HepG2 (cell line): ENCODE data around the gene MIDN. TPM values are rescaled to one million over a fixed set of nuclear protein-coding genes. Genes with fewer than 3 reads are reported as not detected.

Source experiments
- ATAC-seq: fragments of 200-7000 bp; cut with Tn5 transposase; 3 replicates; pipeline ENCODE4 v1.9.1; 2020; ENCODE audit warnings: mild to moderate bottlenecking, moderate library complexity
- BruUV-seq: library from RNA; stranded (reverse); fragments of 400-500 nt; replicated peaks from 2 replicates; lab custom pipeline; 2021; lab: Mats Ljungman, UMichigan
- CTCF ChIA-PET: fragments of 300-600 bp; formaldehyde crosslinking; extraction: SDS; loops from one replicate; lab custom pipeline; 2021; ENCODE audit warnings: low total read pairs, inconsistent platforms, low intra/inter-chr PET ratio; lab: Yijun Ruan, JAX
- POLR2A ChIA-PET: fragments of 350-600 bp; sonication (Branson Sonifier 250); formaldehyde crosslinking; loops from one replicate; lab custom pipeline; 2020; ENCODE audit warnings: antibody characterized with exemption, inconsistent platforms; lab: Yijun Ruan, JAX
- DNase-seq: peaks from one replicate; pipeline ENCODE4 v3.0.0-alpha.2; 2015; ENCODE audit warnings: low spot score
- FAIRE-seq: peaks from 3 replicates; lab custom pipeline; 2011; peaks lifted over from hg19 to GRCh38; lab: Jason Lieb, UNC
- H2AFZ ChIP-seq: one replicate; pipeline ENCODE4 v1.6.1; 2011; ENCODE audit warnings: low read length, inconsistent platforms
- H3K27ac ChIP-seq: fragments of 300-600 bp; 3 replicates; pipeline ENCODE4 v1.8.0; 2011; ENCODE audit warnings: mixed run types, mild to moderate bottlenecking, mixed read lengths, low read length, inconsistent platforms; ENCODE audit not compliant: insufficient read depth; ENCODE audit errors: extremely low read length
- H3K27me3 ChIP-seq, 2 experiments: fragments of 200-600 bp in 1 of 2; 2 replicates in 1 of 2; 3 replicates in 1 of 2; pipeline versions ENCODE4 v1.6.0 to v1.8.0; 2011; ENCODE audit warnings: low read length in 2 of 2, mild to moderate bottlenecking in 2 of 2, moderate library complexity in 2 of 2, inconsistent platforms in 1 of 2; ENCODE audit not compliant: insufficient read depth in 2 of 2, control insufficient read depth in 1 of 2
- H3K36me3 ChIP-seq, 2 experiments: fragments of 200-600 bp in 1 of 2; replicated peaks in 1 of 2; 2 replicates in 1 of 2; 3 replicates in 1 of 2; pipeline versions ENCODE4 v1.5.1 to v1.8.0; 2011; ENCODE audit warnings: low read length in 2 of 2, inconsistent platforms in 1 of 2; ENCODE audit not compliant: insufficient read depth in 2 of 2, control insufficient read depth in 1 of 2
- H3K4me1 ChIP-seq: 2 replicates; pipeline ENCODE4 v1.5.1; 2012; ENCODE audit warnings: low read length, inconsistent platforms; ENCODE audit not compliant: insufficient read depth
- H3K4me2 ChIP-seq: 2 replicates; pipeline ENCODE4 v1.6.0; 2011; ENCODE audit warnings: low read depth, low read length, inconsistent platforms
- H3K4me3 ChIP-seq, 3 experiments: fragments of 200-600 bp in 1 of 3; sonication (generic), shearing (Covaris generic) in 1 of 3; replicated peaks in 1 of 3; 2 replicates each; pipeline ENCODE4 v1.5.1; 2011 to 2016; ENCODE audit warnings: low read length in 3 of 3, inconsistent platforms in 2 of 3, low read depth in 2 of 3, mild to moderate bottlenecking in 2 of 3, control low read depth in 1 of 3, mixed read lengths in 1 of 3; ENCODE audit not compliant: insufficient read depth in 1 of 3
- H3K79me2 ChIP-seq: one replicate; pipeline ENCODE4 v1.6.1; 2011; ENCODE audit warnings: low read length, inconsistent platforms; ENCODE audit not compliant: insufficient read depth
- H3K9ac ChIP-seq: 2 replicates; pipeline ENCODE4 v1.6.0; 2011; ENCODE audit warnings: mild to moderate bottlenecking, low read depth, low read length, inconsistent platforms; ENCODE audit not compliant: insufficient read depth
- H3K9me3 ChIP-seq: 2 replicates; pipeline ENCODE4 v1.5.1; 2012; ENCODE audit warnings: mild to moderate bottlenecking, low read length
- H4K20me1 ChIP-seq: 2 replicates; pipeline ENCODE4 v1.6.0; 2011; ENCODE audit warnings: inconsistent platforms, mild to moderate bottlenecking, low read length, moderate library complexity; ENCODE audit not compliant: insufficient read depth
- AGO2 ChIP-seq: fragments of 200-400 bp; formaldehyde crosslinking; optimal IDR thresholded peaks from 2 replicates; pipeline ENCODE3; 2017; ENCODE audit warnings: mild to moderate bottlenecking, low read depth, low read length, moderate library complexity
- IKZF1 ChIP-seq: fragments of 450-650 bp; IDR thresholded peaks from 2 replicates; pipeline ENCODE4 v1.7.1; 2016
- NR2C2 ChIP-seq: sonication (generic); formaldehyde crosslinking; IDR thresholded peaks from 2 replicates; pipeline ENCODE4 v1.4.0; 2020; ENCODE audit warnings: missing genetic modification reagents, mild to moderate bottlenecking, moderate library complexity, borderline replicate concordance
- POLR2A ChIP-seq, 2 experiments: IDR thresholded peaks; 2 replicates each; pipeline ENCODE4 v1.6.1; 2011; ENCODE audit warnings: low read depth in 2 of 2, low read length in 2 of 2, mild to moderate bottlenecking in 1 of 2, moderate library complexity in 1 of 2; ENCODE audit not compliant: insufficient read depth in 1 of 2
- RBFOX2 ChIP-seq: fragments of 200-400 bp; formaldehyde crosslinking; IDR thresholded peaks from 2 replicates; pipeline ENCODE4 v1.6.1; 2017; ENCODE audit warnings: low read depth, mild to moderate bottlenecking, low read length
- TCF7L2 ChIP-seq: IDR thresholded peaks from 2 replicates; pipeline ENCODE4 v1.6.1; 2011; ENCODE audit warnings: mild to moderate bottlenecking, low read depth, low read length, moderate library complexity
- ZFP90 ChIP-seq: sonication (generic); formaldehyde crosslinking; IDR thresholded peaks from 2 replicates; pipeline ENCODE4 v1.8.0; 2022; ENCODE audit warnings: missing genetic modification reagents, mild to moderate bottlenecking, inconsistent platforms, borderline replicate concordance
- ZNF224 ChIP-seq: sonication (generic); formaldehyde crosslinking; IDR thresholded peaks from 2 replicates; pipeline ENCODE4 v1.5.0; 2020; ENCODE audit warnings: mild to moderate bottlenecking, missing genetic modification reagents
- ZNF350 ChIP-seq: sonication (generic); formaldehyde crosslinking; IDR thresholded peaks from 2 replicates; pipeline ENCODE4 v1.4.0; 2020; ENCODE audit warnings: mild to moderate bottlenecking, low read depth, missing genetic modification reagents, borderline replicate concordance
- ZNF503 ChIP-seq: sonication (generic); formaldehyde crosslinking; IDR thresholded peaks from 2 replicates; pipeline ENCODE4 v1.4.0; 2020; ENCODE audit warnings: missing genetic modification reagents
- ZNF512B ChIP-seq: sonication (generic); formaldehyde crosslinking; IDR thresholded peaks from 2 replicates; pipeline ENCODE4 v1.5.1; 2020; ENCODE audit warnings: missing genetic modification reagents, mild to moderate bottlenecking, borderline replicate concordance
- ZNF709 ChIP-seq: sonication (generic); formaldehyde crosslinking; IDR thresholded peaks from 2 replicates; pipeline ENCODE4 v1.5.0; 2020; ENCODE audit warnings: mild to moderate bottlenecking, missing genetic modification reagents
- WGBS: methylation state at CpG from one replicate; pipeline ENCODE4 v1.1.6; 2017; ENCODE audit warnings: low lambda C conversion rate; 5-methylcytosine and 5-hydroxymethylcytosine counted together
- in situ Hi-C: cut with HindIII; loops from 2 replicates; pipeline ENCODE4 v1.10.0; 2017; ENCODE audit warnings: low pct_unique_long_range_greater_than_20kb; ENCODE audit not compliant: extremely low pct_ligation_motif_present
- intact Hi-C: fragments of 100-400 bp; cut with micrococcal nuclease; formaldehyde crosslinking; loops from one replicate; pipeline ENCODE4 v1.10.0; 2022; ENCODE audit not compliant: unreplicated experiment
- polyA plus RNA-seq, 8 experiments: library from polyadenylated mRNA; depleted of rRNA in 3 of 8; stranded (reverse) in 7 of 8; unstranded in 1 of 8; fragments of >200 nt; fragmentation: Illumina TruSeq in 4 of 8; extraction: Trizol in 4 of 8; gene quantifications; 2 replicates each; pipeline versions ENCODE4 v1.2.1 to v1.2.3, GENCODE V29; 2011 to 2016; ENCODE audit warnings: low read depth in 4 of 8, missing spikeins in 1 of 8, mixed read lengths in 1 of 8; ENCODE audit not compliant: insufficient read depth in 1 of 8
- total RNA-seq, 5 experiments: library from RNA; depleted of rRNA; stranded (reverse); fragments of >200 nt; fragmentation: Illumina TruSeq; extraction: Trizol; gene quantifications; 2 replicates each; pipeline ENCODE4 v1.2.3, GENCODE V29; 2016; ENCODE audit warnings: low read depth in 1 of 5
- TF ChIP-seq, protein P1 (sequence below): sonication (generic); formaldehyde crosslinking; IDR thresholded peaks from 2 replicates; pipeline ENCODE4 v1.8.0; 2022; ENCODE audit warnings: missing genetic modification reagents, mild to moderate bottlenecking, borderline replicate concordance

The MIDN gene
- total and polyA plus RNA-seq, 2 of the 13 experiments (the other 11 are each of a cell fraction or from before 2014, with no cell fraction given): 8.4 to 18.0 TPM

GRCh38 chr19:1223018-1223855 lies 25.1 kb upstream of the MIDN start (continued):
- no peak for TF ChIP-seq NR2C2 (CRISPR knock-in tag)
- TF ChIP-seq, protein P1, sequence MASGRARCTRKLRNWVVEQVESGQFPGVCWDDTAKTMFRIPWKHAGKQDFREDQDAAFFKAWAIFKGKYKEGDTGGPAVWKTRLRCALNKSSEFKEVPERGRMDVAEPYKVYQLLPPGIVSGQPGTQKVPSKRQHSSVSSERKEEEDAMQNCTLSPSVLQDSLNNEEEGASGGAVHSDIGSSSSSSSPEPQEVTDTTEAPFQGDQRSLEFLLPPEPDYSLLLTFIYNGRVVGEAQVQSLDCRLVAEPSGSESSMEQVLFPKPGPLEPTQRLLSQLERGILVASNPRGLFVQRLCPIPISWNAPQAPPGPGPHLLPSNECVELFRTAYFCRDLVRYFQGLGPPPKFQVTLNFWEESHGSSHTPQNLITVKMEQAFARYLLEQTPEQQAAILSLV (CRISPR knock-in tag): no peak
- TF ChIP-seq, all 625 proteins: peak for 13

- CTCF ChIA-PET: no interaction called here
- Histone ChIP-seq H3K9ac (no peak overlapping the region), H4K20me1 (no peaks in the 10 kb centered on the region), H3K36me3 (peaks cover 17 to 24% of the 10 kb centered on the region in 2 experiments; a peak in 4 of 5 replicates), H3K4me3 (no peak overlapping the region), H3K4me1 (0 out of 2 replicates have a peak, but pooled peaks cover 8% of the 10 kb centered on the region), H3K9me3 (no peaks in the 10 kb centered on the region), H3K27ac (no peak overlapping the region), H3K27me3 (no peaks in the 10 kb centered on the region), H3K79me2 (no peaks in the 10 kb centered on the region), H2AFZ (no peak overlapping the region), H3K4me2 (no peak overlapping the region)
- intact Hi-C loops: no loop called here
- FAIRE-seq: no peak
- no peak for ATAC-seq
- no TSS peak for BruUV-seq
- TF ChIP-seq ZNF512B (CRISPR knock-in tag) (no peak), ZNF503 (CRISPR knock-in tag) (no peak), AGO2 (peak; percentile 27), ZNF350 (CRISPR knock-in tag) (no peak), ZFP90 (CRISPR knock-in tag) (no peak), ZNF224 (CRISPR knock-in tag) (no peak), POLR2A (IDR thresholded peaks at IDR 0.05; ENCODE audit: insufficient read depth in 1 of 2, low read depth in 2 of 2, low read length in 2 of 2) (0 out of 4 replicates have a peak, but pooled peaks of 1 of the 2 experiments have one; percentile 11), IKZF1 (no peak), ZNF709 (CRISPR knock-in tag) (no peak), TCF7L2 (no peak), RBFOX2 (peak; percentile 35; the same call in 1 of the 2 replicates)
- no peak for DNase-seq
- 93% methylated on average over 5 of the region's 16 CpGs for WGBS
- in situ Hi-C loops: no loop called here
- POLR2A ChIA-PET: no interaction called here
Observed at GRCh38 chr19:1224047-1224825, 24.1 kb upstream of the MIDN start.
